Measurements from ENCODE around the gene GRPEL2. TPM values are rescaled to one million over a fixed set of nuclear protein-coding genes. Genes with fewer than 3 reads are reported as not detected.

Gene GRPEL2
- polyA plus RNA-seq, 3 donors: 1.9 to 2.7 (median 2.0) TPM

DNA sequence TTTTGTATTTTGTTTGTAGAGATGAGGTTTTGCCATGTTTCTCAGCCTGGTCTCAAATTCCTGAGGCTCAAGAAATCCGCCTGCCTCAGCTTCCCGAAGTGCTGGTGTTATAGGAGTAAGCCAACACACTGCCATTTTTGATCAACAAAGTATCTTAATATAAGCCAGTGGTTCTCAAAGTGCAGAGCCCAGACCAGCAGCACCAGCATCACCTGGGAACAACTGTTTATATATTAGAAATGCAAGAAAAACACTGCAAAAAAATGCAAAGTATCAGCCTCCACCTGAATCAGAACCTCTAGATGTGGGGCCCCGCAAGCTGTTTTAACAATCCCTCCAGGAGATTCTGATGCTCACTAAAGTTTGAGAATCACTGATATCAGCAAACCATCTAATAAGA, 27.6 kb downstream of the GRPEL2 start:
- Mint-ChIP-seq H3K4me3 (no peak overlapping the region), H3K27me3 (ENCODE audit: low read depth in 3 of 3) (peaks cover 0 to 4% (median 3%) of the 10 kb centered on the region in 3 donors), H3K36me3 (peaks cover 5 to 9% of the 10 kb centered on the region in 2 donors), H3K9me3 (no peaks in the 10 kb centered on the region), H3K27ac (no peak overlapping the region), H3K4me1 (no peaks in the 10 kb centered on the region)
- Histone ChIP-seq H3K27me3 (ENCODE audit: control insufficient read depth in 2 of 2, insufficient read depth in 2 of 2, low read length in 2 of 2) (no peaks in the 10 kb centered on the region), H3K27ac (ENCODE audit: low read depth in 1 of 2, low read length in 2 of 2) (no peak overlapping the region), H3K4me3 (replicated peaks in 1 of 3; ENCODE audit: low read depth in 2 of 3, low read length in 3 of 3) (no peak overlapping the region), H3K4me1 (ENCODE audit: control insufficient read depth in 1 of 2, insufficient read depth in 2 of 2, low read length in 2 of 2) (no peaks in the 10 kb centered on the region), H2AFZ (ENCODE audit: insufficient read depth, low read depth, low read length, poor library complexity, severe bottlenecking) (no peak overlapping the region), H3K9me3 (replicated peaks in 1 of 2; ENCODE audit: control insufficient read depth in 1 of 2, insufficient read depth in 1 of 2, low read length in 2 of 2) (no peaks in the 10 kb centered on the region), H3K9ac (ENCODE audit: insufficient read depth, low read length, poor library complexity, severe bottlenecking) (no peak overlapping the region), H3K79me2 (ENCODE audit: insufficient read depth, low read length) (no peaks in the 10 kb centered on the region), H4K20me1 (ENCODE audit: insufficient read depth, low read length) (no peaks in the 10 kb centered on the region), H3K4me2 (replicated peaks; ENCODE audit: extremely low read depth, low read length, poor library complexity, severe bottlenecking) (no peak overlapping the region), H3K36me3 (replicated peaks in 1 of 2; ENCODE audit: control insufficient read depth in 1 of 2, insufficient read depth in 2 of 2, low read length in 2 of 2) (peaks cover 0 to 2% of the 10 kb centered on the region in 2 donors)
- WGBS (ENCODE audit: insufficient coverage): no CpG with 5 or more reads among the region's 3 CpGs
- TF ChIP-seq, protein P1, sequence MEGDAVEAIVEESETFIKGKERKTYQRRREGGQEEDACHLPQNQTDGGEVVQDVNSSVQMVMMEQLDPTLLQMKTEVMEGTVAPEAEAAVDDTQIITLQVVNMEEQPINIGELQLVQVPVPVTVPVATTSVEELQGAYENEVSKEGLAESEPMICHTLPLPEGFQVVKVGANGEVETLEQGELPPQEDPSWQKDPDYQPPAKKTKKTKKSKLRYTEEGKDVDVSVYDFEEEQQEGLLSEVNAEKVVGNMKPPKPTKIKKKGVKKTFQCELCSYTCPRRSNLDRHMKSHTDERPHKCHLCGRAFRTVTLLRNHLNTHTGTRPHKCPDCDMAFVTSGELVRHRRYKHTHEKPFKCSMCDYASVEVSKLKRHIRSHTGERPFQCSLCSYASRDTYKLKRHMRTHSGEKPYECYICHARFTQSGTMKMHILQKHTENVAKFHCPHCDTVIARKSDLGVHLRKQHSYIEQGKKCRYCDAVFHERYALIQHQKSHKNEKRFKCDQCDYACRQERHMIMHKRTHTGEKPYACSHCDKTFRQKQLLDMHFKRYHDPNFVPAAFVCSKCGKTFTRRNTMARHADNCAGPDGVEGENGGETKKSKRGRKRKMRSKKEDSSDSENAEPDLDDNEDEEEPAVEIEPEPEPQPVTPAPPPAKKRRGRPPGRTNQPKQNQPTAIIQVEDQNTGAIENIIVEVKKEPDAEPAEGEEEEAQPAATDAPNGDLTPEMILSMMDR (IDR thresholded peaks at IDR 0.05): no peak
- intact Hi-C loops (cut with micrococcal nuclease): loop anchor here in 1 of 2 donors (5.0 kb wide), 1 partner anchor 56 kb away; no protein-coding TSS in a partner anchor
- no peak for DNase-seq

DNA sequence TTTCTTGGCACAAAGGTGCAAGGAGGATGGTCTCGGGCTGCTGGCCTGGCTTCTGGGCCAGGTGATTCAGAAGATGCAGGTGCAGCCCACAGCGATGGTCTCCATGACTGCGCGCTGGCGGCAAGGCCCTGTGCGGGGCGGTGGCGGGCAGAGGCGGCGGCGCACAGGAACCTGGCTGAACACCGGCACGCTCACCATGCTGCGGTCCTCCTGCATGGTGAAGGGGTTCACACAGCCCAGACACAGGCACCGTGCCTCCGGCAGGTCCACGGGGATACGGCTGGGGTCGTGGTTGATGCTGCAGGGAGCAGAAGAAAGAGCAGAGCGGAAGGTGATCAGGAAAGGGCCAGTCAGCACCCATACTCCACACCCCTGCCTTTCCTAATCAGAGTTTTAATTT, 29.0 kb downstream of the GRPEL2 start:
- Histone ChIP-seq H4K20me1 (ENCODE audit: insufficient read depth, low read length) (no peaks in the 10 kb centered on the region), H3K27me3 (ENCODE audit: control insufficient read depth in 2 of 2, insufficient read depth in 2 of 2, low read length in 2 of 2) (no peaks in the 10 kb centered on the region), H3K4me2 (replicated peaks; ENCODE audit: extremely low read depth, low read length, poor library complexity, severe bottlenecking) (no peak overlapping the region), H3K27ac (ENCODE audit: low read depth in 1 of 2, low read length in 2 of 2) (no peak overlapping the region), H3K4me1 (ENCODE audit: control insufficient read depth in 1 of 2, insufficient read depth in 2 of 2, low read length in 2 of 2) (no peaks in the 10 kb centered on the region), H3K9ac (ENCODE audit: insufficient read depth, low read length, poor library complexity, severe bottlenecking) (no peak overlapping the region), H3K4me3 (replicated peaks in 1 of 3; ENCODE audit: low read depth in 2 of 3, low read length in 3 of 3) (no peak overlapping the region), H3K36me3 (replicated peaks in 1 of 2; ENCODE audit: control insufficient read depth in 1 of 2, insufficient read depth in 2 of 2, low read length in 2 of 2) (no peaks in the 10 kb centered on the region), H3K79me2 (ENCODE audit: insufficient read depth, low read length) (no peaks in the 10 kb centered on the region), H3K9me3 (replicated peaks in 1 of 2; ENCODE audit: control insufficient read depth in 1 of 2, insufficient read depth in 1 of 2, low read length in 2 of 2) (no peaks in the 10 kb centered on the region), H2AFZ (ENCODE audit: insufficient read depth, low read depth, low read length, poor library complexity, severe bottlenecking) (no peak overlapping the region)
- WGBS (ENCODE audit: insufficient coverage): 95% methylated on average over 19 of the region's 20 CpGs
- no peak for DNase-seq
- Mint-ChIP-seq H3K36me3 (peaks cover 0 to under 1% of the 10 kb centered on the region in 2 donors), H3K9me3 (no peaks in the 10 kb centered on the region), H3K4me3 (no peak overlapping the region), H3K27me3 (ENCODE audit: low read depth in 3 of 3) (peaks cover 0 to 5% (median 0%) of the 10 kb centered on the region in 3 donors), H3K27ac (no peak overlapping the region), H3K4me1 (no peaks in the 10 kb centered on the region)
- intact Hi-C loops (cut with micrococcal nuclease): loop anchor here in 1 of 2 donors (5.0 kb wide), 1 partner anchor 57 kb away; no protein-coding TSS in a partner anchor
- TF ChIP-seq, protein P1 (IDR thresholded peaks at IDR 0.05): no peak
